Smooth muscle cell (in vitro differentiated cells): Measurements from ENCODE around the gene PARD3B. TPM values are rescaled to one million over a fixed set of nuclear protein-coding genes. Genes with fewer than 3 reads are reported as not detected.

Experiments
- DNase-seq: peaks from one replicate; lab custom pipeline; 2025; ENCODE audit not compliant: unreplicated experiment; lab: John Stamatoyannopoulos, UW
- H2AFZ ChIP-seq: fragments of 200-600 bp; sonication (generic); 2 replicates; pipeline ENCODE4 v1.6.0; 2016; ENCODE audit warnings: antibody characterized with exemption, low read depth, mild to moderate bottlenecking
- H3F3A ChIP-seq: fragments of 200-600 bp; sonication (generic); 2 replicates; pipeline ENCODE4 v1.6.0; 2017; ENCODE audit warnings: antibody characterized with exemption, low read depth
- H3K27ac ChIP-seq: fragments of 200-600 bp; sonication (generic); 2 replicates; pipeline ENCODE4 v1.5.1; 2016; ENCODE audit warnings: low read depth, mild to moderate bottlenecking
- H3K27me3 ChIP-seq: fragments of 200-600 bp; sonication (generic); 2 replicates; pipeline ENCODE4 v1.6.1; 2016; ENCODE audit warnings: low read depth, mild to moderate bottlenecking
- H3K36me3 ChIP-seq: fragments of 200-600 bp; sonication (generic); 2 replicates; pipeline ENCODE4 v1.5.1; 2016; ENCODE audit warnings: low read depth
- H3K4me1 ChIP-seq: fragments of 200-600 bp; sonication (generic); 2 replicates; pipeline ENCODE4 v1.5.1; 2016; ENCODE audit warnings: low read depth
- H3K4me2 ChIP-seq: fragments of 200-600 bp; sonication (generic); 2 replicates; pipeline ENCODE4 v1.6.0; 2016; ENCODE audit warnings: mild to moderate bottlenecking
- H3K4me3 ChIP-seq: fragments of 200-600 bp; sonication (generic); 2 replicates; pipeline ENCODE4 v1.5.1; 2016; ENCODE audit warnings: mild to moderate bottlenecking
- H3K79me2 ChIP-seq: fragments of 200-600 bp; sonication (generic); 2 replicates; pipeline ENCODE4 v1.6.0; 2016; ENCODE audit warnings: low read depth, mild to moderate bottlenecking
- H3K9ac ChIP-seq: fragments of 200-600 bp; sonication (generic); 2 replicates; pipeline ENCODE4 v1.6.0; 2016; ENCODE audit warnings: low read depth
- H3K9me3 ChIP-seq: fragments of 200-600 bp; sonication (generic); replicated peaks from 2 replicates; pipeline ENCODE4 v1.5.1; 2016; ENCODE audit warnings: low read depth
- H4K20me1 ChIP-seq: fragments of 200-600 bp; sonication (generic); 2 replicates; pipeline ENCODE4 v1.6.0; 2016; ENCODE audit warnings: low read depth
- WGBS: methylation state at CpG from one replicate; pipeline ENCODE4 v1.1.7; 2016; ENCODE audit warnings: low lambda C conversion rate; 5-methylcytosine and 5-hydroxymethylcytosine counted together
- polyA plus RNA-seq: library from polyadenylated mRNA; unstranded; fragments of >200 nt; fragmentation: Nextera tagmentation; extraction: Ambion mirVana; gene quantifications from 2 replicates; pipeline ENCODE4 v1.2.1, GENCODE V29; 2016
- total RNA-seq: library from RNA; depleted of rRNA; stranded (reverse); fragments of >200 nt; gene quantifications from 2 replicates; pipeline ENCODE4 v1.2.3, GENCODE V29; 2014
- TF ChIP-seq, protein P1 (sequence below): fragments of 200-600 bp; sonication (generic); IDR thresholded peaks from 2 replicates; pipeline ENCODE4 v1.5.1; 2017; ENCODE audit warnings: borderline replicate concordance, mild to moderate bottlenecking, antibody characterized with exemption; ENCODE audit not compliant: insufficient read depth, poor library complexity, severe bottlenecking

Gene PARD3B
- total and polyA plus RNA-seq, 2 experiments from 2014 or later: 3.3 to 12.2 TPM

DNA sequence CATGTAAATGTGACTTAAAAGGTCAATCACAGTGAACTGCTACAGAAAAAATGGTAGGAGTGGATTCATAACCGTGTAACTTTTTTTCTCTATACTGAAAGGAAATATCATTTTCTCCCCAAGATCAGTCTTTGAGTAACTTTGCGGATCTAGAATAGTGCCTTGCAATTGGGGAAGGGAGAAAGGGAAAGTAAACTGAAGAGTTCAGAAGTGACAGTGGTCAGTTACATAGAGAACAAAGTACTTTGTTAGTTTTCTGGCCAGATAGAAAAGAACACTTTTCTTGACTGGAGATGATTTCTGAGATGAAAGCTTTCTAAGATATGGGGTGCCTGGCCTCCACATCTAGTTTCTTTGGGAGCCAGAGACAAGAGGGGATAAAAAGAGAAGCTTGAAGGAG, 26.6 kb downstream of the PARD3B start:
- H3F3A ChIP-seq: no peaks in the 10 kb centered on the region
- TF ChIP-seq, protein P1, sequence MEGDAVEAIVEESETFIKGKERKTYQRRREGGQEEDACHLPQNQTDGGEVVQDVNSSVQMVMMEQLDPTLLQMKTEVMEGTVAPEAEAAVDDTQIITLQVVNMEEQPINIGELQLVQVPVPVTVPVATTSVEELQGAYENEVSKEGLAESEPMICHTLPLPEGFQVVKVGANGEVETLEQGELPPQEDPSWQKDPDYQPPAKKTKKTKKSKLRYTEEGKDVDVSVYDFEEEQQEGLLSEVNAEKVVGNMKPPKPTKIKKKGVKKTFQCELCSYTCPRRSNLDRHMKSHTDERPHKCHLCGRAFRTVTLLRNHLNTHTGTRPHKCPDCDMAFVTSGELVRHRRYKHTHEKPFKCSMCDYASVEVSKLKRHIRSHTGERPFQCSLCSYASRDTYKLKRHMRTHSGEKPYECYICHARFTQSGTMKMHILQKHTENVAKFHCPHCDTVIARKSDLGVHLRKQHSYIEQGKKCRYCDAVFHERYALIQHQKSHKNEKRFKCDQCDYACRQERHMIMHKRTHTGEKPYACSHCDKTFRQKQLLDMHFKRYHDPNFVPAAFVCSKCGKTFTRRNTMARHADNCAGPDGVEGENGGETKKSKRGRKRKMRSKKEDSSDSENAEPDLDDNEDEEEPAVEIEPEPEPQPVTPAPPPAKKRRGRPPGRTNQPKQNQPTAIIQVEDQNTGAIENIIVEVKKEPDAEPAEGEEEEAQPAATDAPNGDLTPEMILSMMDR: no peak
- no peak overlapping the region for H3K4me3 ChIP-seq
- no peak overlapping the region for H3K9ac ChIP-seq
- H2AFZ ChIP-seq: no peak overlapping the region
- H3K27me3 ChIP-seq: no peaks in the 10 kb centered on the region
- WGBS: 93% methylated on average over 2 of the region's 2 CpGs
- no peak overlapping the region for H3K27ac ChIP-seq
- H3K4me2 ChIP-seq: no peak overlapping the region
- no peaks in the 10 kb centered on the region for H3K9me3 ChIP-seq
- DNase-seq: no peak
- H3K4me1 ChIP-seq: no peaks in the 10 kb centered on the region
- no peaks in the 10 kb centered on the region for H3K36me3 ChIP-seq
- no peaks in the 10 kb centered on the region for H3K79me2 ChIP-seq
- H4K20me1 ChIP-seq: peaks cover 4% of the 10 kb centered on the region

DNA sequence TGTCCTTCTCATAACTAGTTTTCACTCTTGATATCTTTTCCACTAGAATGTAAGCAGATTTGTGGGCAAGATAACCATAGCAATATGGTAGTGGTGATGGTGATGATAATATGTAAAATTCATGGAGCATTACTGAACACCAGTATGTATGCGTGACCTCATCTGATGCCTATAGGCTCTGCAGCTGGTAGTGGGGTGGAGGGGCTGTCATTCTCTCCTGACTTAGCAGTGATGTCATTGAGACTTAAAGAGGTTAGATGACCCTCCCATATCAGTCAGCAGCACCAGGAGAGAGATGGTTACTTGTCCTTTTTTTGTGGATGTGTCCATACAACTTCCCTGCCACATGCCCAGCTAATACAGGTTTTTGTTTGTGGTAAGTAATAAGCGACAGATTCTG, 27.9 kb downstream of the PARD3B start:
- no peaks in the 10 kb centered on the region for H3K4me1 ChIP-seq
- H3K9ac ChIP-seq: no peak overlapping the region
- TF ChIP-seq, protein P1: no peak
- H3F3A ChIP-seq: no peaks in the 10 kb centered on the region
- no peaks in the 10 kb centered on the region for H3K27me3 ChIP-seq
- H3K4me2 ChIP-seq: no peak overlapping the region
- no peak overlapping the region for H2AFZ ChIP-seq
- no peak overlapping the region for H3K4me3 ChIP-seq
- WGBS: 88% methylated on average over 2 of the region's 2 CpGs
- H3K79me2 ChIP-seq: no peaks in the 10 kb centered on the region
- no peaks in the 10 kb centered on the region for H3K9me3 ChIP-seq
- no peak overlapping the region for H3K27ac ChIP-seq
- no peaks in the 10 kb centered on the region for H3K36me3 ChIP-seq
- peaks cover 4% of the 10 kb centered on the region for H4K20me1 ChIP-seq
- no peak for DNase-seq

DNA sequence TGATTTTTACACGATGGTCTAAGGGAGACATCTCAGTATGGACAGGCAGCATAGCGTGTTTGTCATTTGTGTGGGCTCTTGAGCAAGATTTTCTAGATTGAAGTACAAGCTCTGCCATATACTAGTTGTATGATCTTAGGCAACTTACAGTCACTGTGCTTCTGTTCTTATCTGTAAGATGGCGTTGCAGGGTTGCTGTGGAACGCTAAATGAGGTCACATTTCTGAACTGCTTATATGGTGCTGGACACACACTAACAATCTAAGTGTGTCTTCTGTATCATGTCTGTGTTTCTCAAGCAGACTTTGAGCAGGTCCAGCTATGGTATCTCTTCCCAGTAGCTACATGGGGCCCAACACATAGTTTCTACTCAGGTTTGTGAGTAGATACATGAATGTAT, 29.2 kb downstream of the PARD3B start:
- no peak for DNase-seq
- H4K20me1 ChIP-seq: peaks cover 4% of the 10 kb centered on the region
- no peak overlapping the region for H2AFZ ChIP-seq
- no peaks in the 10 kb centered on the region for H3F3A ChIP-seq
- no peaks in the 10 kb centered on the region for H3K4me1 ChIP-seq
- no peak overlapping the region for H3K27ac ChIP-seq
- 69% methylated on average over 4 of the region's 4 CpGs for WGBS
- TF ChIP-seq, protein P1: no peak
- H3K36me3 ChIP-seq: no peaks in the 10 kb centered on the region
- no peaks in the 10 kb centered on the region for H3K79me2 ChIP-seq
- H3K27me3 ChIP-seq: no peaks in the 10 kb centered on the region
- H3K4me2 ChIP-seq: no peak overlapping the region
- no peak overlapping the region for H3K9ac ChIP-seq
- no peak overlapping the region for H3K4me3 ChIP-seq
- no peaks in the 10 kb centered on the region for H3K9me3 ChIP-seq

DNA sequence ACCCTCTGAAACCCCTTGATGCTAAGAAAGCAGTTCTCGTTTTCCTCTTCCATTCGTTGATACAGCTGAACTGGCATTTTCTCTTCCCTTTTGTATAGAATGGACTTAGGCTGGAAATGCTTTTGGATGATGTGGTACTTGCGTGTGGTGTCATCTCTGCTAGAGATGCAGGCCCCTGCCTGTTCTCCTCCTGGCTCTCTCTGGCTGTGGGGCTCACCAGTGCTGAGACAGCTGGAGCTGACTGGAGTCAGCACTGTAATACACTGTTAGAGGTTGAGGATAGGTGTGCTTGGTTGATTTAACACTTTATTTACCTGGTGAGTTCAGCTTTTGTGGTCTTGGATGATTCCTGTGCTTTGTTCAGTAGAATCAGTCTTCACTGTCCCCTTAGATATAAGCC, 30.2 kb downstream of the PARD3B start:
- Histone ChIP-seq H3K79me2 (no peaks in the 10 kb centered on the region), H3K9ac (no peak overlapping the region), H3K4me3 (no peak overlapping the region), H2AFZ (no peak overlapping the region), H4K20me1 (no peaks in the 10 kb centered on the region), H3F3A (no peaks in the 10 kb centered on the region), H3K4me1 (no peaks in the 10 kb centered on the region), H3K27ac (no peak overlapping the region), H3K27me3 (no peaks in the 10 kb centered on the region), H3K9me3 (no peaks in the 10 kb centered on the region), H3K36me3 (no peaks in the 10 kb centered on the region), H3K4me2 (no peak overlapping the region)
- WGBS: 95% methylated on average over 3 of the region's 3 CpGs
- TF ChIP-seq, protein P1: no peak
- DNase-seq: no peak
